H9 (cell line): ENCODE measurements around the gene TFR2. TPM values are rescaled to one million over a fixed set of nuclear protein-coding genes. Genes with fewer than 3 reads are reported as not detected.

ENCODE experiments used
- DNase-seq: peaks from one replicate; pipeline ENCODE4 v3.0.0-alpha.2; 2017
- H2AFZ ChIP-seq: one replicate; pipeline ENCODE4 v1.6.1; 2013; ENCODE audit warnings: mild to moderate bottlenecking, low read length, control low read depth, moderate library complexity
- H2AK5ac ChIP-seq: 2 replicates; pipeline ENCODE4 v1.6.1; 2013; ENCODE audit warnings: low read length, control low read depth, mixed read lengths; ENCODE audit not compliant: insufficient read length
- H2BK120ac ChIP-seq: one replicate; pipeline ENCODE4 v1.6.1; 2013; ENCODE audit warnings: low read depth, mild to moderate bottlenecking, low read length, control low read depth, inconsistent platforms; ENCODE audit not compliant: poor library complexity, severe bottlenecking
- H2BK12ac ChIP-seq: 2 replicates; pipeline ENCODE4 v1.6.1; 2013; ENCODE audit warnings: low read length, control low read depth, mixed read lengths, low read depth; ENCODE audit not compliant: insufficient read length
- H2BK15ac ChIP-seq: 2 replicates; pipeline ENCODE4 v1.6.1; 2013; ENCODE audit warnings: low read depth, low read length, control low read depth
- H2BK20ac ChIP-seq: one replicate; pipeline ENCODE4 v1.6.1; 2013; ENCODE audit warnings: low read depth, mild to moderate bottlenecking, low read length, control low read depth, inconsistent platforms; ENCODE audit not compliant: poor library complexity, severe bottlenecking
- H2BK5ac ChIP-seq: 2 replicates; pipeline ENCODE4 v1.6.1; 2013; ENCODE audit warnings: low read length, control low read depth, mixed read lengths; ENCODE audit not compliant: insufficient read length
- H3K14ac ChIP-seq: 2 replicates; pipeline ENCODE4 v1.6.1; 2013; ENCODE audit warnings: low read length, control low read depth; ENCODE audit not compliant: insufficient read depth
- H3K18ac ChIP-seq: 2 replicates; pipeline ENCODE4 v1.6.1; 2013; ENCODE audit warnings: low read depth, mild to moderate bottlenecking, mixed read lengths, low read length, control low read depth; ENCODE audit not compliant: insufficient read length
- H3K23ac ChIP-seq: 2 replicates; pipeline ENCODE4 v1.6.1; 2013; ENCODE audit warnings: low read length, control low read depth, mixed read lengths, low read depth; ENCODE audit not compliant: insufficient read length
- H3K23me2 ChIP-seq: 2 replicates; pipeline ENCODE4 v1.6.1; 2013; ENCODE audit warnings: low read depth, mild to moderate bottlenecking, mixed read lengths, low read length, control low read depth; ENCODE audit not compliant: insufficient read length, poor library complexity, severe bottlenecking
- H3K27ac ChIP-seq: 2 replicates; pipeline ENCODE4 v1.5.1; 2013; ENCODE audit warnings: low read length, control low read depth, mixed read lengths, low read depth; ENCODE audit not compliant: insufficient read length
- H3K27me3 ChIP-seq: 2 replicates; pipeline ENCODE4 v1.6.1; 2013; ENCODE audit warnings: low read length, control low read depth, inconsistent platforms; ENCODE audit not compliant: insufficient read depth
- H3K4ac ChIP-seq: 2 replicates; pipeline ENCODE4 v1.6.1; 2013; ENCODE audit warnings: low read depth, mild to moderate bottlenecking, control low read depth, inconsistent platforms, low read length, moderate library complexity
- H3K4me1 ChIP-seq: 2 replicates; pipeline ENCODE4 v1.6.1; 2013; ENCODE audit warnings: low read length, control low read depth, inconsistent platforms; ENCODE audit not compliant: insufficient read depth
- H3K4me2 ChIP-seq: 2 replicates; pipeline ENCODE4 v1.6.1; 2013; ENCODE audit warnings: low read length, control low read depth, mixed read lengths; ENCODE audit not compliant: insufficient read length, insufficient read depth
- H3K56ac ChIP-seq: 2 replicates; pipeline ENCODE4 v1.6.1; 2013; ENCODE audit warnings: low read depth, mild to moderate bottlenecking, mixed read lengths, low read length, control low read depth; ENCODE audit not compliant: insufficient read length
- H3K79me1 ChIP-seq: 2 replicates; pipeline ENCODE4 v1.6.1; 2013; ENCODE audit warnings: low read depth, mild to moderate bottlenecking, moderate library complexity, low read length, control low read depth, inconsistent platforms; ENCODE audit not compliant: insufficient read depth, poor library complexity, severe bottlenecking
- H3K79me2 ChIP-seq: 2 replicates; pipeline ENCODE4 v1.6.1; 2013; ENCODE audit warnings: low read length, control low read depth, inconsistent platforms; ENCODE audit not compliant: insufficient read depth
- H3K9ac ChIP-seq: 2 replicates; pipeline ENCODE4 v1.6.1; 2013; ENCODE audit warnings: low read length, control low read depth, mixed read lengths; ENCODE audit not compliant: insufficient read length; ENCODE audit errors: extremely low read depth
- H3K9me3 ChIP-seq: one replicate; pipeline ENCODE4 v1.6.1; 2013; ENCODE audit warnings: low read depth, low read length, inconsistent platforms; ENCODE audit not compliant: control insufficient read depth
- H3T11ph ChIP-seq: one replicate; pipeline ENCODE4 v1.6.1; 2013; ENCODE audit warnings: mild to moderate bottlenecking, low read length, control low read depth, inconsistent platforms
- H4K20me1 ChIP-seq: one replicate; pipeline ENCODE4 v1.6.1; 2013; ENCODE audit not compliant: control insufficient read depth, insufficient read length, insufficient read depth
- H4K5ac ChIP-seq: 2 replicates; pipeline ENCODE4 v1.6.1; 2013; ENCODE audit warnings: low read depth, mild to moderate bottlenecking, mixed read lengths, low read length, control low read depth; ENCODE audit not compliant: insufficient read length
- H4K8ac ChIP-seq: replicated peaks from 2 replicates; pipeline ENCODE4 v1.6.1; 2013; ENCODE audit warnings: low read length, control low read depth, mixed read lengths, low read depth; ENCODE audit not compliant: insufficient read length
- H4K91ac ChIP-seq: 2 replicates; pipeline ENCODE4 v1.6.1; 2013; ENCODE audit warnings: low read depth, mild to moderate bottlenecking, moderate library complexity, mixed read lengths, low read length, control low read depth; ENCODE audit not compliant: insufficient read length
- H3K27ac Mint-ChIP-seq, 3 experiments: 2 replicates in 2 of 3; 3 replicates in 1 of 3; pipeline ENCODE4 v1.8.0; 2020 to 2021; ENCODE audit warnings: mixed read lengths in 3 of 3, mild to moderate bottlenecking in 1 of 3, moderate library complexity in 1 of 3
- H3K27me3 Mint-ChIP-seq: 2 replicates; pipeline ENCODE4 v1.8.0; 2021; ENCODE audit warnings: low read depth, mild to moderate bottlenecking, moderate library complexity, mixed read lengths
- H3K36me3 Mint-ChIP-seq, 3 experiments: 2 replicates in 2 of 3; 3 replicates in 1 of 3; pipeline ENCODE4 v1.8.0; 2020 to 2021; ENCODE audit warnings: low read depth in 3 of 3, mixed read lengths in 3 of 3; ENCODE audit not compliant: insufficient read depth in 1 of 3
- H3K4me1 Mint-ChIP-seq, 2 experiments: 2 replicates each; pipeline ENCODE4 v1.8.0; 2020; ENCODE audit warnings: mixed read lengths in 2 of 2
- H3K4me3 Mint-ChIP-seq, 2 experiments: 2 replicates in 1 of 2; 3 replicates in 1 of 2; pipeline ENCODE4 v1.8.0; 2020 to 2021; ENCODE audit warnings: mild to moderate bottlenecking in 2 of 2, mixed read lengths in 2 of 2, moderate library complexity in 1 of 2
- H3K9me3 Mint-ChIP-seq, 2 experiments: 2 replicates in 1 of 2; 3 replicates in 1 of 2; pipeline ENCODE4 v1.8.0; 2020; ENCODE audit warnings: mild to moderate bottlenecking in 2 of 2, mixed read lengths in 2 of 2, moderate library complexity in 1 of 2
- WGBS: extraction: QIAGEN DNeasy Blood & Tissue Kit; methylation state at CpG from one replicate; pipeline ENCODE4 v1.1.7; 2013; ENCODE audit warnings: missing lambda C conversion rate, low lambda C conversion rate, mixed read lengths; ENCODE audit not compliant: insufficient read length; ENCODE audit errors: extremely low coverage; 5-methylcytosine and 5-hydroxymethylcytosine counted together
- total RNA-seq: library from RNA; stranded (reverse); gene quantifications from 2 replicates; pipeline ENCODE4 v1.2.1, GENCODE V29; 2021
- TF ChIP-seq, protein P1 (sequence below): fragments of 200-600 bp; sonication (generic); conservative IDR thresholded peaks from 3 replicates; pipeline ENCODE4 v1.8.0; 2021; ENCODE audit warnings: antibody characterized with exemption, mild to moderate bottlenecking

The TFR2 gene
- total RNA-seq, 1 experiment from 2014 or later, result 2.3 TPM

DNA sequence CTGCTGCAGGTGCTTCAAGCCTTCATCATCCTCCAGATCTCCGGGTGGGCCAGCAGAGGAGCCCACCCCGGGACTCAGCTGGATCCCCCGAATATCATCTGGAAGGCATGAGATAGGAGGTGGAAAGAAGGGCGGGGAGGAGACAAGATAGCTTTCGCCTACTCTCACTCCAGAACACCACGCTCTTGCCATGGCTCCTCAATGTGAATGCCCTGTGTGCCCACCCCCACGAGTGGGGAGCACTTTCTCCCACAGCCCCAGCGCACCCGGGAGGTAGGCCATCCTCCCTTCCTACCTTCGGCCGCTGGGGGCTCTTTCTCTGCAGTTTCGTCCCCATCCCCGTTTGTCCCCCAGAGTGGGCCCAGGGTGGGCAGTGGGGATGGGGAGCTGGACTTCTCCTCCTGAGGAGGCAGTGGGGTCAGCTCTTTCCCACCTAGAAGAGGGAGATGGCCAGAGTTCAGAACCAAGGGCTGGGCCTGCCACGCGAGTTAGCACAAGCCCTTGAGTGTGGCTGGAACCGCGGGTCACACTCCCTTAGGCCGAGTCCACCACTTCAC is 43.8 kb upstream of the TFR2 start:
- no peak for DNase-seq
- H4K8ac ChIP-seq, result no peak overlapping the region
- H3K4ac ChIP-seq, result no peak overlapping the region
- no peak overlapping the region for H3K4me2 ChIP-seq
- no peak overlapping the region for H3K18ac ChIP-seq
- H3K23me2 ChIP-seq, result no peaks in the 10 kb centered on the region
- H3K56ac ChIP-seq, result no peak overlapping the region
- no peaks in the 10 kb centered on the region for H3K79me1 ChIP-seq
- H3K27ac ChIP-seq, result no peak overlapping the region
- no peak overlapping the region for H2AFZ ChIP-seq
- H3K27me3 ChIP-seq, result no peaks in the 10 kb centered on the region
- H3K79me2 ChIP-seq, result peaks cover 8% of the 10 kb centered on the region; the same call in 1 of the 2 replicates
- WGBS, result no CpG with 5 or more reads among the region's 18 CpGs
- no peak overlapping the region for H3T11ph ChIP-seq
- Mint-ChIP-seq H3K27ac (no peak overlapping the region; a peak in 1 of 7 replicates), H3K4me3 (no peak overlapping the region), H3K4me1 (peaks cover 2 to 17% of the 10 kb centered on the region in 2 experiments), H3K36me3 (peaks cover 30 to 85% (median 76%) of the 10 kb centered on the region in 3 experiments), H3K27me3 (no peaks in the 10 kb centered on the region), H3K9me3 (no peaks in the 10 kb centered on the region)
- no peak overlapping the region for H2BK20ac ChIP-seq
- no peaks in the 10 kb centered on the region for H4K20me1 ChIP-seq
- H3K23ac ChIP-seq, result no peak overlapping the region
- H2BK5ac ChIP-seq, result no peak overlapping the region
- H3K9me3 ChIP-seq, result no peaks in the 10 kb centered on the region
- no peak overlapping the region for H4K91ac ChIP-seq
- TF ChIP-seq, protein P1, sequence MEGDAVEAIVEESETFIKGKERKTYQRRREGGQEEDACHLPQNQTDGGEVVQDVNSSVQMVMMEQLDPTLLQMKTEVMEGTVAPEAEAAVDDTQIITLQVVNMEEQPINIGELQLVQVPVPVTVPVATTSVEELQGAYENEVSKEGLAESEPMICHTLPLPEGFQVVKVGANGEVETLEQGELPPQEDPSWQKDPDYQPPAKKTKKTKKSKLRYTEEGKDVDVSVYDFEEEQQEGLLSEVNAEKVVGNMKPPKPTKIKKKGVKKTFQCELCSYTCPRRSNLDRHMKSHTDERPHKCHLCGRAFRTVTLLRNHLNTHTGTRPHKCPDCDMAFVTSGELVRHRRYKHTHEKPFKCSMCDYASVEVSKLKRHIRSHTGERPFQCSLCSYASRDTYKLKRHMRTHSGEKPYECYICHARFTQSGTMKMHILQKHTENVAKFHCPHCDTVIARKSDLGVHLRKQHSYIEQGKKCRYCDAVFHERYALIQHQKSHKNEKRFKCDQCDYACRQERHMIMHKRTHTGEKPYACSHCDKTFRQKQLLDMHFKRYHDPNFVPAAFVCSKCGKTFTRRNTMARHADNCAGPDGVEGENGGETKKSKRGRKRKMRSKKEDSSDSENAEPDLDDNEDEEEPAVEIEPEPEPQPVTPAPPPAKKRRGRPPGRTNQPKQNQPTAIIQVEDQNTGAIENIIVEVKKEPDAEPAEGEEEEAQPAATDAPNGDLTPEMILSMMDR, result no peak
- no peak overlapping the region for H4K5ac ChIP-seq
- no peak overlapping the region for H3K9ac ChIP-seq
- H3K4me1 ChIP-seq, result no peaks in the 10 kb centered on the region
- H2BK120ac ChIP-seq, result no peak overlapping the region
- H2BK12ac ChIP-seq, result no peak overlapping the region
- no peak overlapping the region for H3K14ac ChIP-seq
- no peak overlapping the region for H2AK5ac ChIP-seq
- no peak overlapping the region for H2BK15ac ChIP-seq
